Lower lobe of right lung (tissue), 2 donors: ENCODE measurements around the gene NR6A1. TPM values are rescaled to one million over a fixed set of nuclear protein-coding genes. Genes with fewer than 3 reads are reported as not detected.

Source experiments
- ATAC-seq, 2 donors: fragments of 200-7000 bp; cut with Tn5 transposase; one replicate each; pipeline ENCODE4 v1.9.1; 2020 to 2022; ENCODE audit warnings: mild to moderate bottlenecking in 2 of 2, moderate library complexity in 2 of 2
- DNase-seq: peaks from one replicate; pipeline ENCODE4 v3.0.0-alpha.2; 2020
- H3K27ac ChIP-seq: fragments of 200-600 bp; one replicate; pipeline ENCODE4 v1.8.0; 2022
- H3K27me3 ChIP-seq: fragments of 200-600 bp; one replicate; pipeline ENCODE4 v1.8.0; 2022; ENCODE audit warnings: low read depth
- H3K36me3 ChIP-seq: fragments of 200-600 bp; one replicate; pipeline ENCODE4 v1.8.0; 2022; ENCODE audit warnings: mild to moderate bottlenecking
- H3K4me1 ChIP-seq: fragments of 200-600 bp; one replicate; pipeline ENCODE4 v1.8.0; 2022
- H3K4me3 ChIP-seq: fragments of 200-600 bp; one replicate; pipeline ENCODE4 v1.8.0; 2022; ENCODE audit warnings: mild to moderate bottlenecking
- H3K9me3 ChIP-seq: fragments of 200-600 bp; one replicate; pipeline ENCODE4 v1.8.0; 2022
- CTCF ChIP-seq: fragments of 200-600 bp; IDR thresholded peaks from one replicate; pipeline ENCODE4 v1.8.0; 2022; ENCODE audit warnings: antibody characterized with exemption, mild to moderate bottlenecking
- intact Hi-C: fragments of 100-400 bp; cut with DNase I; formaldehyde crosslinking; loops from one replicate; pipeline ENCODE4 v1.11.0; 2022
- total RNA-seq: library from RNA; stranded (reverse); fragmentation: NEBNext Ultra II Directional; extraction: Animal tissue kit (Norgen Biotek cat#: 25700); gene quantifications from one replicate; pipeline ENCODE4 v1.2.1, GENCODE V29; 2021
- donor health status: DM: no; HTN: yes; CAD: no; lungs with severe emphysema.

Gene NR6A1
- total RNA-seq, 1 donor from 2014 or later = 4.5 TPM

- Histone ChIP-seq H3K27me3 (peaks cover 51% of the 10 kb centered on the region), H3K36me3 (no peaks in the 10 kb centered on the region), H3K4me3 (no peak overlapping the region), H3K9me3 (no peaks in the 10 kb centered on the region), H3K4me1 (peaks cover 8% of the 10 kb centered on the region), H3K27ac (no peak overlapping the region)
- ATAC-seq = no peak
- intact Hi-C loops = no loop called here
- no peak for DNase-seq
- no peak for TF ChIP-seq CTCF
Observed at GRCh38 chr9:124768334-124768733, 2.8 kb downstream of the NR6A1 start.

- no peak for TF ChIP-seq CTCF
- Histone ChIP-seq H3K4me3 (no peak overlapping the region), H3K27me3 (peaks cover 56% of the 10 kb centered on the region), H3K27ac (no peak overlapping the region), H3K36me3 (no peaks in the 10 kb centered on the region), H3K9me3 (no peaks in the 10 kb centered on the region), H3K4me1 (peaks cover 8% of the 10 kb centered on the region)
- DNase-seq = no peak
- intact Hi-C loops = no loop called here
- no peak for ATAC-seq
Observed at GRCh38 chr9:124767821-124768220, 3.3 kb downstream of the NR6A1 start.

- no peak for ATAC-seq
- intact Hi-C loops = no loop called here
- no peak overlapping the region for H3K27ac ChIP-seq
- TF ChIP-seq CTCF = no peak
- H3K9me3 ChIP-seq = no peaks in the 10 kb centered on the region
- DNase-seq = no peak
- no peaks in the 10 kb centered on the region for H3K36me3 ChIP-seq
- no peak overlapping the region for H3K4me3 ChIP-seq
- peaks cover 8% of the 10 kb centered on the region for H3K4me1 ChIP-seq
- peaks cover 59% of the 10 kb centered on the region for H3K27me3 ChIP-seq
Observed at GRCh38 chr9:124766815-124767554, 4.1 kb downstream of the NR6A1 start.

- Histone ChIP-seq H3K9me3 (no peaks in the 10 kb centered on the region), H3K4me1 (peaks cover 8% of the 10 kb centered on the region), H3K4me3 (no peak overlapping the region), H3K36me3 (no peaks in the 10 kb centered on the region), H3K27me3 (peaks cover 59% of the 10 kb centered on the region), H3K27ac (no peak overlapping the region)
- ATAC-seq (no peak), DNase-seq (no peak)
- intact Hi-C loops = no loop called here
- no peak for TF ChIP-seq CTCF
Observed at GRCh38 chr9:124766326-124766725, 4.8 kb downstream of the NR6A1 start.

GRCh38 chr9:124765439-124765835 is 5.7 kb downstream of the NR6A1 start:
- no peak for DNase-seq
- Histone ChIP-seq H3K36me3 (no peaks in the 10 kb centered on the region), H3K27me3 (peaks cover 59% of the 10 kb centered on the region), H3K4me3 (no peak overlapping the region), H3K4me1 (peaks cover 8% of the 10 kb centered on the region), H3K9me3 (no peaks in the 10 kb centered on the region), H3K27ac (no peak overlapping the region)
- intact Hi-C loops = no loop called here
- ATAC-seq = no peak
- no peak for TF ChIP-seq CTCF
